Neural cell (in vitro differentiated cells): Measurements from ENCODE around the gene RASA1. TPM values are rescaled to one million over a fixed set of nuclear protein-coding genes. Genes with fewer than 3 reads are reported as not detected.

Source experiments
- H2AFZ ChIP-seq: fragments of 200-600, 300-800 bp; sonication (generic), shearing (Covaris generic); 2 replicates; pipeline ENCODE4 v1.6.0; 2014; ENCODE audit warnings: low read depth, mild to moderate bottlenecking, antibody characterized with exemption, low read length, moderate library complexity
- H3F3A ChIP-seq: fragments of 200-600 bp; shearing (Covaris generic); 2 replicates; pipeline ENCODE4 v1.6.1; 2016; ENCODE audit warnings: mild to moderate bottlenecking, moderate library complexity, mixed read lengths, antibody characterized with exemption, low read length; ENCODE audit not compliant: insufficient read depth, poor library complexity, severe bottlenecking
- H3K27ac ChIP-seq: fragments of 200-600, 300-800 bp; sonication (generic), shearing (Covaris generic); 2 replicates; pipeline ENCODE4 v1.5.1; 2014; ENCODE audit warnings: mild to moderate bottlenecking, low read length, moderate library complexity
- H3K27me3 ChIP-seq: fragments of 300-800, 200-600 bp; sonication (generic), shearing (Covaris generic); 2 replicates; pipeline ENCODE4 v1.6.0; 2014; ENCODE audit warnings: mild to moderate bottlenecking, low read depth, low read length, moderate library complexity; ENCODE audit not compliant: insufficient read depth
- H3K36me3 ChIP-seq: fragments of 300-800, 200-600 bp; sonication (generic), shearing (Covaris generic); 2 replicates; pipeline ENCODE4 v1.5.1; 2014; ENCODE audit warnings: mild to moderate bottlenecking, antibody characterized with exemption, low read length, moderate library complexity; ENCODE audit not compliant: insufficient read depth
- H3K4me2 ChIP-seq: fragments of 300-800, 200-600 bp; sonication (generic), shearing (Covaris generic); 2 replicates; pipeline ENCODE4 v1.6.0; 2014; ENCODE audit warnings: mild to moderate bottlenecking, low read length
- H3K4me3 ChIP-seq: fragments of 300-800, 200-600 bp; sonication (generic), shearing (Covaris generic); 2 replicates; pipeline ENCODE4 v1.5.1; 2014; ENCODE audit warnings: mild to moderate bottlenecking, low read length, moderate library complexity
- H3K79me2 ChIP-seq: fragments of 200-600 bp; shearing (Covaris generic); replicated peaks from 2 replicates; pipeline ENCODE4 v1.6.0; 2014; ENCODE audit warnings: mild to moderate bottlenecking, low read length, moderate library complexity; ENCODE audit not compliant: insufficient read depth
- H3K9ac ChIP-seq: fragments of 300-800, 200-600 bp; sonication (generic), shearing (Covaris generic); 2 replicates; pipeline ENCODE4 v1.6.1; 2016; ENCODE audit warnings: mild to moderate bottlenecking, low read length, mixed read lengths
- H3K9me2 ChIP-seq: fragments of 200-600 bp; shearing (Covaris generic); 2 replicates; pipeline ENCODE4 v1.6.1; 2016; ENCODE audit warnings: mild to moderate bottlenecking, low read length, mixed read lengths; ENCODE audit not compliant: insufficient read depth
- H3K9me3 ChIP-seq: fragments of 200-600, 300-800 bp; sonication (generic), shearing (Covaris generic); 2 replicates; pipeline ENCODE4 v1.6.1; 2016; ENCODE audit warnings: mild to moderate bottlenecking, mixed run types, low read length, moderate library complexity, mixed read lengths
- H4K20me1 ChIP-seq: fragments of 200-600 bp; shearing (Covaris generic); 2 replicates; pipeline ENCODE4 v1.6.1; 2016; ENCODE audit warnings: mild to moderate bottlenecking, mixed run types; ENCODE audit not compliant: insufficient read depth
- EP300 ChIP-seq: fragments of 450-650 bp; conservative IDR thresholded peaks from 2 replicates; pipeline ENCODE4 v1.6.1; 2014; ENCODE audit warnings: antibody characterized with exemption, mild to moderate bottlenecking, moderate library complexity; ENCODE audit not compliant: poor library complexity, severe bottlenecking
- EZH2 ChIP-seq: fragments of 200-600, 300-800 bp; shearing (Covaris generic), sonication (generic); IDR thresholded peaks from 2 replicates; pipeline ENCODE4 v1.6.1; 2014; ENCODE audit warnings: antibody characterized with exemption, low read length, borderline replicate concordance, mild to moderate bottlenecking; ENCODE audit not compliant: insufficient read depth, poor library complexity, severe bottlenecking
- MXI1 ChIP-seq: fragments of 450-650 bp; conservative IDR thresholded peaks from 2 replicates; pipeline ENCODE4 v1.6.1; 2014; ENCODE audit warnings: antibody characterized with exemption, mild to moderate bottlenecking; ENCODE audit not compliant: poor library complexity, severe bottlenecking
- POLR2AphosphoS5 ChIP-seq: IDR thresholded peaks from 2 replicates; pipeline ENCODE4 v1.6.1; 2012
- RAD21 ChIP-seq: fragments of 450-650 bp; conservative IDR thresholded peaks from 2 replicates; pipeline ENCODE4 v1.6.1; 2014; ENCODE audit warnings: antibody characterized with exemption, mild to moderate bottlenecking, moderate library complexity
- SMC3 ChIP-seq: fragments of 450-650 bp; conservative IDR thresholded peaks from 2 replicates; pipeline ENCODE4 v1.6.1; 2014; ENCODE audit warnings: antibody characterized with exemption, mild to moderate bottlenecking, moderate library complexity; ENCODE audit not compliant: poor library complexity
- TAF1 ChIP-seq: IDR thresholded peaks from 2 replicates; pipeline ENCODE4 v1.6.1; 2012; ENCODE audit warnings: low read depth
- polyA minus RNA-seq: library from RNA; depleted of rRNA, polyadenylated mRNA; stranded (reverse); fragments of >200 nt; gene quantifications from 2 replicates; pipeline ENCODE4 v1.2.3, GENCODE V29; 2014
- polyA plus RNA-seq: library from polyadenylated mRNA; depleted of rRNA; stranded (reverse); fragments of >200 nt; gene quantifications from 2 replicates; pipeline ENCODE4 v1.2.3, GENCODE V29; 2014
- TF ChIP-seq, protein P1 (sequence below): IDR thresholded peaks from 2 replicates; pipeline ENCODE4 v1.6.1; 2012; ENCODE audit warnings: borderline replicate concordance
- TF ChIP-seq, protein P2 (sequence below): fragments of 450-650 bp; IDR thresholded peaks from 2 replicates; pipeline ENCODE4 v1.5.1; 2014; ENCODE audit warnings: antibody characterized with exemption, mild to moderate bottlenecking, moderate library complexity; ENCODE audit not compliant: poor library complexity, severe bottlenecking

The RASA1 gene
- 68.3 and 72.8 TPM in 2 replicates for polyA plus RNA-seq
- 67.2 and 70.3 TPM in 2 replicates for polyA minus RNA-seq

DNA sequence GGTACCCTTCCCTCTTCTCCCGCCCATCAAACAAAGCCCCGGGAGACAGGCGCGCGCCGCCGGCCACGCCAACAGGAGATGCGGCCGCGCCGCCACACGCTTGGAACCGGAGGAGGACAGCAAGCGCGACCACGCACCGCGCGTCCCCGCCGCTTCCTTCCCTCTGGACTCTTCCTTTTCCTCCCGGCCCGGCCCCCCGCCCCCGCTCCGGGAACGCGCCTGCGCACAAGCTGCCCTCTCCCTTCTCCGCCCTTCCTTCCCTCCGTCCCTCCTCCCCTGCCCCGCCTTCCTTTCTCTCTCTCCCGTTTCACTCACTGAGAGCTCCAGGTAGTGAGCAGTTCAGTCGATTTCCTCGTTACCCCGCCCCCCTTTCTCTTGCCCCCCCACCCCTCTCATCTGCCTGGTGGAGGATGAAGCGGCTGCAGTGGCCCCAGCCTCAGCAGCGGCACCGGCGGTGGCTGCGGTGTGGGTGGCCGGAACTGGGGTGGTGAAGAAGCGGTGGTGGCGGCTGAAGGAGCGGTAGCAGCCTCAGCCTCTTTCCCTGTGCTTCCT is at the start of gene RASA1:
TSS of gene RASA1 (plus strand) at position 310 of the 552 bp plus-strand sequence. CDS start 569 bp downstream, outside the sequence.
- Histone ChIP-seq H3K9ac (peak within 1 kb of the TSS; percentile 93), H3K9me3 (no peaks in the 10 kb centered on the region), H3K4me3 (peak within 1 kb of the TSS; percentile 89), H3K79me2 (peaks cover 42% of the 10 kb centered on the region), H3K9me2 (no peaks in the 10 kb centered on the region), H3F3A (no peaks in the 10 kb centered on the region), H3K4me2 (peak within 1 kb of the TSS; percentile 81), H2AFZ (peak within 1 kb of the TSS; percentile 86), H3K27me3 (no peaks in the 10 kb centered on the region), H4K20me1 (no peaks in the 10 kb centered on the region), H3K36me3 (no peaks in the 10 kb centered on the region), H3K27ac (peak within 1 kb of the TSS; percentile 93)
- TF ChIP-seq SMC3: no peak
- peak; percentile 3 for TF ChIP-seq EP300
- peak; percentile 56 for TF ChIP-seq TAF1
- TF ChIP-seq POLR2AphosphoS5: peak; percentile 86
- TF ChIP-seq MXI1: peak; percentile 71
- no peak for TF ChIP-seq EZH2
- TF ChIP-seq, protein P1, sequence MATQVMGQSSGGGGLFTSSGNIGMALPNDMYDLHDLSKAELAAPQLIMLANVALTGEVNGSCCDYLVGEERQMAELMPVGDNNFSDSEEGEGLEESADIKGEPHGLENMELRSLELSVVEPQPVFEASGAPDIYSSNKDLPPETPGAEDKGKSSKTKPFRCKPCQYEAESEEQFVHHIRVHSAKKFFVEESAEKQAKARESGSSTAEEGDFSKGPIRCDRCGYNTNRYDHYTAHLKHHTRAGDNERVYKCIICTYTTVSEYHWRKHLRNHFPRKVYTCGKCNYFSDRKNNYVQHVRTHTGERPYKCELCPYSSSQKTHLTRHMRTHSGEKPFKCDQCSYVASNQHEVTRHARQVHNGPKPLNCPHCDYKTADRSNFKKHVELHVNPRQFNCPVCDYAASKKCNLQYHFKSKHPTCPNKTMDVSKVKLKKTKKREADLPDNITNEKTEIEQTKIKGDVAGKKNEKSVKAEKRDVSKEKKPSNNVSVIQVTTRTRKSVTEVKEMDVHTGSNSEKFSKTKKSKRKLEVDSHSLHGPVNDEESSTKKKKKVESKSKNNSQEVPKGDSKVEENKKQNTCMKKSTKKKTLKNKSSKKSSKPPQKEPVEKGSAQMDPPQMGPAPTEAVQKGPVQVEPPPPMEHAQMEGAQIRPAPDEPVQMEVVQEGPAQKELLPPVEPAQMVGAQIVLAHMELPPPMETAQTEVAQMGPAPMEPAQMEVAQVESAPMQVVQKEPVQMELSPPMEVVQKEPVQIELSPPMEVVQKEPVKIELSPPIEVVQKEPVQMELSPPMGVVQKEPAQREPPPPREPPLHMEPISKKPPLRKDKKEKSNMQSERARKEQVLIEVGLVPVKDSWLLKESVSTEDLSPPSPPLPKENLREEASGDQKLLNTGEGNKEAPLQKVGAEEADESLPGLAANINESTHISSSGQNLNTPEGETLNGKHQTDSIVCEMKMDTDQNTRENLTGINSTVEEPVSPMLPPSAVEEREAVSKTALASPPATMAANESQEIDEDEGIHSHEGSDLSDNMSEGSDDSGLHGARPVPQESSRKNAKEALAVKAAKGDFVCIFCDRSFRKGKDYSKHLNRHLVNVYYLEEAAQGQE: peak; percentile 71

DNA sequence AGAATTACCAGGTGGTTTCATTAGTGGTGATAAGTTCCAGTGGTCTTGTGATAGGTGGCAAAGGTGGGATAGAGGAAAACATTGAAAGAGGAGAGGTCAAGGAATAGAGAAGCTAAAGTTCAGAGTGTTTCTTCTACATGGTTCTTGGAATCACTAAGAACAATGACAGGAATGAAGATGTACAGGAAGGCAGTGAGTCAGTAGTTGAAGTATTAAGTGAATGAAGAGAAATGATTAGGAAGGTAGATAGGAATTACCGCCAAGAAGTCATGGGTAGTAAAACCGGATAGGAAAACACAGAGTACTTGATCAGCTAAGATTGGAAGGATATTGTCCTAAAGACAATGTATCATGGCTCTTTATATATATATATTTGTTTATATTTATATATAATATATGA is 37.9 kb upstream of the RASA1 start:
- no peak overlapping the region for H3K27ac ChIP-seq
- no peaks in the 10 kb centered on the region for H3F3A ChIP-seq
- no peak overlapping the region for H3K4me3 ChIP-seq
- H3K9me2 ChIP-seq: no peaks in the 10 kb centered on the region
- no peaks in the 10 kb centered on the region for H3K79me2 ChIP-seq
- H3K4me2 ChIP-seq: no peak overlapping the region
- no peaks in the 10 kb centered on the region for H3K9me3 ChIP-seq
- no peak overlapping the region for H2AFZ ChIP-seq
- no peaks in the 10 kb centered on the region for H3K27me3 ChIP-seq
- no peak for TF ChIP-seq EZH2
- no peak for TF ChIP-seq RAD21
- TF ChIP-seq, protein P1: no peak
- TF ChIP-seq TAF1: no peak
- TF ChIP-seq MXI1: no peak
- TF ChIP-seq, protein P2, sequence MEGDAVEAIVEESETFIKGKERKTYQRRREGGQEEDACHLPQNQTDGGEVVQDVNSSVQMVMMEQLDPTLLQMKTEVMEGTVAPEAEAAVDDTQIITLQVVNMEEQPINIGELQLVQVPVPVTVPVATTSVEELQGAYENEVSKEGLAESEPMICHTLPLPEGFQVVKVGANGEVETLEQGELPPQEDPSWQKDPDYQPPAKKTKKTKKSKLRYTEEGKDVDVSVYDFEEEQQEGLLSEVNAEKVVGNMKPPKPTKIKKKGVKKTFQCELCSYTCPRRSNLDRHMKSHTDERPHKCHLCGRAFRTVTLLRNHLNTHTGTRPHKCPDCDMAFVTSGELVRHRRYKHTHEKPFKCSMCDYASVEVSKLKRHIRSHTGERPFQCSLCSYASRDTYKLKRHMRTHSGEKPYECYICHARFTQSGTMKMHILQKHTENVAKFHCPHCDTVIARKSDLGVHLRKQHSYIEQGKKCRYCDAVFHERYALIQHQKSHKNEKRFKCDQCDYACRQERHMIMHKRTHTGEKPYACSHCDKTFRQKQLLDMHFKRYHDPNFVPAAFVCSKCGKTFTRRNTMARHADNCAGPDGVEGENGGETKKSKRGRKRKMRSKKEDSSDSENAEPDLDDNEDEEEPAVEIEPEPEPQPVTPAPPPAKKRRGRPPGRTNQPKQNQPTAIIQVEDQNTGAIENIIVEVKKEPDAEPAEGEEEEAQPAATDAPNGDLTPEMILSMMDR: no peak
- no peak for TF ChIP-seq SMC3
- no peak for TF ChIP-seq EP300
- TF ChIP-seq POLR2AphosphoS5: no peak
- H3K36me3 ChIP-seq: no peaks in the 10 kb centered on the region
- H4K20me1 ChIP-seq: no peaks in the 10 kb centered on the region
- H3K9ac ChIP-seq: no peak overlapping the region
